Panc1 (cell line): ENCODE data around the gene OR4D5. TPM values are rescaled to one million over a fixed set of nuclear protein-coding genes. Genes with fewer than 3 reads are reported as not detected.

Source experiments
- ATAC-seq: fragments of 200-7000 bp; cut with Tn5 transposase; 2 replicates; pipeline ENCODE4 v1.9.1; 2020; ENCODE audit warnings: mild to moderate bottlenecking, moderate library complexity
- BruUV-seq: library from RNA; stranded (reverse); fragments of 400-500 nt; replicated peaks from 2 replicates; lab custom pipeline; 2021; lab: Mats Ljungman, UMichigan
- CTCF ChIA-PET: fragments of 300-600 bp; sonication (Branson Sonifier 250); formaldehyde crosslinking; loops from one replicate; lab custom pipeline; 2022; ENCODE audit warnings: antibody characterized with exemption; lab: Charles Lee
- POLR2A ChIA-PET: fragments of 300-600 bp; sonication (Branson Sonifier 250); formaldehyde crosslinking; loops from one replicate; lab custom pipeline; 2022; ENCODE audit warnings: antibody characterized with exemption; lab: Charles Lee
- DNase-seq: peaks from one replicate; pipeline ENCODE4 v3.0.0-alpha.2; 2010; ENCODE audit warnings: low read depth, low spot score
- H3K27ac ChIP-seq: 2 replicates; pipeline ENCODE4 v1.5.1; 2011; ENCODE audit warnings: mild to moderate bottlenecking, low read length, inconsistent platforms
- H3K27me3 ChIP-seq: fragments of 200-500 bp; sonication (Bioruptor generic); 2 replicates; pipeline ENCODE4 v1.6.0; 2014; ENCODE audit warnings: low read length, inconsistent platforms; ENCODE audit not compliant: control insufficient read depth, insufficient read depth
- H3K36me3 ChIP-seq: fragments of 200-500 bp; sonication (Bioruptor generic); 2 replicates; pipeline ENCODE4 v1.5.1; 2014; ENCODE audit warnings: inconsistent platforms, mild to moderate bottlenecking, low read length, moderate library complexity; ENCODE audit not compliant: control insufficient read depth, insufficient read depth
- H3K4me1 ChIP-seq: 2 replicates; pipeline ENCODE4 v1.5.1; 2011; ENCODE audit warnings: inconsistent platforms, mild to moderate bottlenecking, low read length, moderate library complexity; ENCODE audit not compliant: control insufficient read depth, insufficient read depth
- H3K4me3 ChIP-seq, 2 experiments: 2 replicates each; pipeline ENCODE4 v1.5.1; 2011 to 2012; ENCODE audit warnings: low read depth in 2 of 2, low read length in 2 of 2, mild to moderate bottlenecking in 2 of 2, inconsistent platforms in 1 of 2, moderate library complexity in 1 of 2
- H3K9me3 ChIP-seq: fragments of 200-500 bp; sonication (Bioruptor generic); 2 replicates; pipeline ENCODE4 v1.5.1; 2014; ENCODE audit warnings: low read depth, mild to moderate bottlenecking, inconsistent platforms, low read length, moderate library complexity; ENCODE audit not compliant: control insufficient read depth, insufficient read depth
- POLR2AphosphoS5 ChIP-seq: IDR thresholded peaks from 2 replicates; pipeline ENCODE4 v1.6.1; 2012; ENCODE audit warnings: mild to moderate bottlenecking, low read depth, low read length, moderate library complexity
- SIN3A ChIP-seq: IDR thresholded peaks from 2 replicates; pipeline ENCODE4 v1.6.1; 2012; ENCODE audit warnings: low read depth, mild to moderate bottlenecking, low read length, moderate library complexity, borderline replicate concordance; ENCODE audit not compliant: insufficient read depth
- TCF7L2 ChIP-seq: IDR thresholded peaks from 2 replicates; pipeline ENCODE4 v1.6.1; 2011; ENCODE audit warnings: mild to moderate bottlenecking, low read depth, low read length, inconsistent platforms
- in situ Hi-C: cut with HindIII; loops from 2 replicates; pipeline ENCODE4 v1.10.0; 2016; ENCODE audit warnings: low sequenced_read_pairs, low pct_unique_long_range_greater_than_20kb
- intact Hi-C: fragments of 100-400 bp; cut with micrococcal nuclease; formaldehyde crosslinking; loops from one replicate; pipeline ENCODE4 v1.10.0; 2022; ENCODE audit not compliant: unreplicated experiment
- total RNA-seq: library from RNA; stranded (reverse); gene quantifications from one replicate; pipeline ENCODE4 v1.2.1, GENCODE V29; 2021; ENCODE audit not compliant: unreplicated experiment
- TF ChIP-seq, protein P1 (sequence below), 2 experiments: IDR thresholded peaks; 2 replicates each; pipeline ENCODE4 v1.6.1; 2011 to 2012; ENCODE audit warnings: low read depth in 2 of 2, control low read depth in 1 of 2, low read length in 1 of 2, mild to moderate bottlenecking in 1 of 2, moderate library complexity in 1 of 2; ENCODE audit not compliant: insufficient read depth in 1 of 2
- TF ChIP-seq, protein P2 (sequence below): fragments of 450-650 bp; IDR thresholded peaks from 2 replicates; pipeline ENCODE4 v1.5.1; 2017; ENCODE audit warnings: mild to moderate bottlenecking

Gene OR4D5
- total RNA-seq, 1 experiment from 2014 or later: not detected

DNA sequence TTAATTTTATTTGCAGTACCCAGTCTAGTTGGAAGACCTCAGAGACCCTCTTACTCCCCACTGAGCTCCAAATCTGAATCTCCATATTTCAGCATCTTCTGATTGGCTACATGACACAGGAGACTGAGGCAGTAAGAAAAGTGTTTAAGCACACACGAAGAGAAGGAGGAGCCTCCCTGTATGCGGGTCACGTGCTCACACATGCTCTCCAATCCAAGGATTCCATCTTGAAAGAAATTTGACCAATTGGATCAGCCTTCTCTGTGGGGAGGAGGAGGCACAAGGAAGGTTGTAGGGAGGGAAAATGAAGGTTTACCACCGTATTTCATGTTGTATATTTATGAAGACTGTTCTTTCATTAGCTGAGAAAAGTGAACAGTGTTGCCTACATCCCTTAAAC, 3.0 kb downstream of the OR4D5 start:
- POLR2A ChIA-PET: no interaction called here
- intact Hi-C loops: no loop called here
- TF ChIP-seq, protein P1, sequence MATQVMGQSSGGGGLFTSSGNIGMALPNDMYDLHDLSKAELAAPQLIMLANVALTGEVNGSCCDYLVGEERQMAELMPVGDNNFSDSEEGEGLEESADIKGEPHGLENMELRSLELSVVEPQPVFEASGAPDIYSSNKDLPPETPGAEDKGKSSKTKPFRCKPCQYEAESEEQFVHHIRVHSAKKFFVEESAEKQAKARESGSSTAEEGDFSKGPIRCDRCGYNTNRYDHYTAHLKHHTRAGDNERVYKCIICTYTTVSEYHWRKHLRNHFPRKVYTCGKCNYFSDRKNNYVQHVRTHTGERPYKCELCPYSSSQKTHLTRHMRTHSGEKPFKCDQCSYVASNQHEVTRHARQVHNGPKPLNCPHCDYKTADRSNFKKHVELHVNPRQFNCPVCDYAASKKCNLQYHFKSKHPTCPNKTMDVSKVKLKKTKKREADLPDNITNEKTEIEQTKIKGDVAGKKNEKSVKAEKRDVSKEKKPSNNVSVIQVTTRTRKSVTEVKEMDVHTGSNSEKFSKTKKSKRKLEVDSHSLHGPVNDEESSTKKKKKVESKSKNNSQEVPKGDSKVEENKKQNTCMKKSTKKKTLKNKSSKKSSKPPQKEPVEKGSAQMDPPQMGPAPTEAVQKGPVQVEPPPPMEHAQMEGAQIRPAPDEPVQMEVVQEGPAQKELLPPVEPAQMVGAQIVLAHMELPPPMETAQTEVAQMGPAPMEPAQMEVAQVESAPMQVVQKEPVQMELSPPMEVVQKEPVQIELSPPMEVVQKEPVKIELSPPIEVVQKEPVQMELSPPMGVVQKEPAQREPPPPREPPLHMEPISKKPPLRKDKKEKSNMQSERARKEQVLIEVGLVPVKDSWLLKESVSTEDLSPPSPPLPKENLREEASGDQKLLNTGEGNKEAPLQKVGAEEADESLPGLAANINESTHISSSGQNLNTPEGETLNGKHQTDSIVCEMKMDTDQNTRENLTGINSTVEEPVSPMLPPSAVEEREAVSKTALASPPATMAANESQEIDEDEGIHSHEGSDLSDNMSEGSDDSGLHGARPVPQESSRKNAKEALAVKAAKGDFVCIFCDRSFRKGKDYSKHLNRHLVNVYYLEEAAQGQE (IDR thresholded peaks at IDR 0.05; ENCODE audit: insufficient read depth in 1 of 2, low read depth in 2 of 2, low read length in 1 of 2): no peak
- TF ChIP-seq TCF7L2 (no peak), POLR2AphosphoS5 (no peak), SIN3A (no peak)
- TF ChIP-seq, protein P2, sequence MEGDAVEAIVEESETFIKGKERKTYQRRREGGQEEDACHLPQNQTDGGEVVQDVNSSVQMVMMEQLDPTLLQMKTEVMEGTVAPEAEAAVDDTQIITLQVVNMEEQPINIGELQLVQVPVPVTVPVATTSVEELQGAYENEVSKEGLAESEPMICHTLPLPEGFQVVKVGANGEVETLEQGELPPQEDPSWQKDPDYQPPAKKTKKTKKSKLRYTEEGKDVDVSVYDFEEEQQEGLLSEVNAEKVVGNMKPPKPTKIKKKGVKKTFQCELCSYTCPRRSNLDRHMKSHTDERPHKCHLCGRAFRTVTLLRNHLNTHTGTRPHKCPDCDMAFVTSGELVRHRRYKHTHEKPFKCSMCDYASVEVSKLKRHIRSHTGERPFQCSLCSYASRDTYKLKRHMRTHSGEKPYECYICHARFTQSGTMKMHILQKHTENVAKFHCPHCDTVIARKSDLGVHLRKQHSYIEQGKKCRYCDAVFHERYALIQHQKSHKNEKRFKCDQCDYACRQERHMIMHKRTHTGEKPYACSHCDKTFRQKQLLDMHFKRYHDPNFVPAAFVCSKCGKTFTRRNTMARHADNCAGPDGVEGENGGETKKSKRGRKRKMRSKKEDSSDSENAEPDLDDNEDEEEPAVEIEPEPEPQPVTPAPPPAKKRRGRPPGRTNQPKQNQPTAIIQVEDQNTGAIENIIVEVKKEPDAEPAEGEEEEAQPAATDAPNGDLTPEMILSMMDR: no peak
- no TSS peak for BruUV-seq
- DNase-seq (no peak), ATAC-seq (no peak)
- Histone ChIP-seq H3K4me1 (no peaks in the 10 kb centered on the region), H3K36me3 (no peaks in the 10 kb centered on the region), H3K27me3 (no peaks in the 10 kb centered on the region), H3K4me3 (no peak overlapping the region), H3K9me3 (no peaks in the 10 kb centered on the region), H3K27ac (no peak overlapping the region)
- in situ Hi-C loops: no loop called here
- CTCF ChIA-PET: no interaction called here

DNA sequence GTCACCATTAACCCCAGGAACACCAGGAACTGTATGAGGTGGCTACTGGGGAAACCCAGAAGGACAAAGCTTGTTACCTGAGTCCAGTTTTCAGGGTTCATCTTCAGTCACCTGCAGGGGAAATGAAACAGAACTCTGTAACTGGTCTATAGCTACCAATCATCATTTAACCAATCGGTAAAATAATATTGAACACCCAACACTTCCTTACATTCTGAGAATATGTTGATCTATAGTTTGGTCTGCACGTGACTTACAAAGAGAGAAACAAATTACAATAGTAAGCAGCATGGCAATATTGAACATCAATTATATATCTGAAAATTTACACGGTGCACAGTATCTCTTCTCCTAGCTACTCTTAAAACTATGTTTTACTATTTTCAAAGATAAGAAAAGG, 4.3 kb downstream of the OR4D5 start, which contains the start of gene OR6T1:
Gene OR6T1, minus strand, starts transcription at position 101 of the 400 bp plus-strand sequence. Its CDS starts 0 bp downstream, at position 101.
- POLR2A ChIA-PET: no interaction called here
- Histone ChIP-seq H3K4me1 (no peaks in the 10 kb centered on the region), H3K27me3 (no peaks in the 10 kb centered on the region), H3K36me3 (no peaks in the 10 kb centered on the region), H3K9me3 (no peaks in the 10 kb centered on the region), H3K27ac (no peak within 1 kb of the TSS), H3K4me3 (no peak within 1 kb of the TSS)
- BruUV-seq: no TSS peak
- no peak for TF ChIP-seq POLR2AphosphoS5
- TF ChIP-seq, protein P1 (IDR thresholded peaks at IDR 0.05; ENCODE audit: insufficient read depth in 1 of 2, low read depth in 2 of 2, low read length in 1 of 2): no peak
- no peak for TF ChIP-seq TCF7L2
- TF ChIP-seq, protein P2: no peak
- no peak for TF ChIP-seq SIN3A
- DNase-seq: no peak
- intact Hi-C loops (no loop called here), in situ Hi-C loops (no loop called here)
- CTCF ChIA-PET: no interaction called here
- ATAC-seq: no peak
